RWPE1 (cell line): ENCODE results near the gene ILDR1.
"Not testable (repeated sequence)": the region's sequence is repeated elsewhere in the genome, so short reads cannot be mapped to it uniquely, and the experiment has no call there.

ENCODE experiments used
- CTCF ChIA-PET: fragments of 350-600 bp; sonication (Branson Sonifier 250); formaldehyde crosslinking; extraction: SDS; loops from one replicate; lab custom pipeline; 2021; lab: Yijun Ruan, JAX
- POLR2A ChIA-PET: fragments of 400-600 bp; formaldehyde crosslinking; extraction: SDS; loops from one replicate; lab custom pipeline; 2020; ENCODE audit warnings: antibody characterized with exemption; ENCODE audit not compliant: low non-redundant PET; lab: Yijun Ruan, JAX
- DNase-seq: peaks from one replicate; pipeline ENCODE4 v3.0.0; 2012; ENCODE audit warnings: low spot score
- H3K27ac ChIP-seq: fragments of 450-650 bp; 2 replicates; pipeline ENCODE4 v1.5.1; 2017
- TF ChIP-seq, protein P1 (sequence below): fragments of 450-650 bp; conservative IDR thresholded peaks from 2 replicates; pipeline ENCODE4 v1.5.1; 2017; ENCODE audit warnings: low read depth, mild to moderate bottlenecking

ILDR1 gene

GRCh38 chr3:122060040-122060698 lies 38.1 kb upstream of the ILDR1 start:
- ChIA-PET CTCF (no interaction called here), POLR2A (no interaction called here)
- TF ChIP-seq, protein P1, sequence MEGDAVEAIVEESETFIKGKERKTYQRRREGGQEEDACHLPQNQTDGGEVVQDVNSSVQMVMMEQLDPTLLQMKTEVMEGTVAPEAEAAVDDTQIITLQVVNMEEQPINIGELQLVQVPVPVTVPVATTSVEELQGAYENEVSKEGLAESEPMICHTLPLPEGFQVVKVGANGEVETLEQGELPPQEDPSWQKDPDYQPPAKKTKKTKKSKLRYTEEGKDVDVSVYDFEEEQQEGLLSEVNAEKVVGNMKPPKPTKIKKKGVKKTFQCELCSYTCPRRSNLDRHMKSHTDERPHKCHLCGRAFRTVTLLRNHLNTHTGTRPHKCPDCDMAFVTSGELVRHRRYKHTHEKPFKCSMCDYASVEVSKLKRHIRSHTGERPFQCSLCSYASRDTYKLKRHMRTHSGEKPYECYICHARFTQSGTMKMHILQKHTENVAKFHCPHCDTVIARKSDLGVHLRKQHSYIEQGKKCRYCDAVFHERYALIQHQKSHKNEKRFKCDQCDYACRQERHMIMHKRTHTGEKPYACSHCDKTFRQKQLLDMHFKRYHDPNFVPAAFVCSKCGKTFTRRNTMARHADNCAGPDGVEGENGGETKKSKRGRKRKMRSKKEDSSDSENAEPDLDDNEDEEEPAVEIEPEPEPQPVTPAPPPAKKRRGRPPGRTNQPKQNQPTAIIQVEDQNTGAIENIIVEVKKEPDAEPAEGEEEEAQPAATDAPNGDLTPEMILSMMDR, result no peak
- no peak for DNase-seq
- H3K27ac ChIP-seq, result no peak overlapping the region

GRCh38 chr3:122058294-122058693 lies 36.2 kb upstream of the ILDR1 start:
- no peak for DNase-seq
- no peak overlapping the region for H3K27ac ChIP-seq
- TF ChIP-seq, protein P1, result no peak
- ChIA-PET POLR2A (no interaction called here), CTCF (no interaction called here)

- DNase-seq, result no peak
- CTCF ChIA-PET, result no interaction called here
- POLR2A ChIA-PET, result no interaction called here
- TF ChIP-seq, protein P1, result no peak
- no peak overlapping the region for H3K27ac ChIP-seq
Observed at GRCh38 chr3:122057671-122058070, 35.6 kb upstream of the ILDR1 start.

GRCh38 chr3:122055215-122055614 lies 33.2 kb upstream of the ILDR1 start, which contains the start of gene CD86:
TSS of gene CD86 (plus strand) at chr3:122055362. CDS start at chr3:122055490, 128 bp downstream.
- no peak for DNase-seq
- H3K27ac ChIP-seq, result no peak within 1 kb of the TSS
- ChIA-PET POLR2A (no interaction called here), CTCF (interaction anchor here (0.6 kb wide), 1 partner anchor 16 kb away, joined by 3 read pairs; no protein-coding TSS in a partner anchor)
- TF ChIP-seq, protein P1, result no peak

DNA sequence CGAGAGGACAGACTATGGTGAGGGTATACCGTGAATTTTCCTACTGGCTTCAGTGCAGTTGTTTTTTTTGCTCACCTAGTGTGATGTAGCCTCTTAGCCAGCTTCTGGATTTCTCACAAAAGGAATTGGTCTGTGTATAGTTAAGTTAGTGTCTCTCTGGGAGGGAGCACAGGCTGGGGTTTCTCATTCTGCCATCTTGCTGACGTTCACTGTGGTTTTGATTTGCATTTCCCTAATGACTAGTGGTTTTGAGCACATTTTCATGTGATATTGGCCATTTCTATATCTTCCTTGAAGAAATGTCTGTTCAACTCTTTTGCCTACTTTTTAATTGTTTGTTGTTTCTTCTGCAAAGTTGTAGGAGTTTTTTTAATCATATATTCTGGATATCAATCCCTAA lies 30.9 kb upstream of the ILDR1 start:
- TF ChIP-seq, protein P1, result no peak
- no peak overlapping the region for H3K27ac ChIP-seq
- ChIA-PET POLR2A (no interaction called here), CTCF (no interaction called here)
- no peak for DNase-seq

GRCh38 chr3:122047773-122048172 lies 25.7 kb upstream of the ILDR1 start:
- POLR2A ChIA-PET, DNase-seq, CTCF ChIA-PET, H3K27ac ChIP-seq: not testable (repeated sequence)

DNA sequence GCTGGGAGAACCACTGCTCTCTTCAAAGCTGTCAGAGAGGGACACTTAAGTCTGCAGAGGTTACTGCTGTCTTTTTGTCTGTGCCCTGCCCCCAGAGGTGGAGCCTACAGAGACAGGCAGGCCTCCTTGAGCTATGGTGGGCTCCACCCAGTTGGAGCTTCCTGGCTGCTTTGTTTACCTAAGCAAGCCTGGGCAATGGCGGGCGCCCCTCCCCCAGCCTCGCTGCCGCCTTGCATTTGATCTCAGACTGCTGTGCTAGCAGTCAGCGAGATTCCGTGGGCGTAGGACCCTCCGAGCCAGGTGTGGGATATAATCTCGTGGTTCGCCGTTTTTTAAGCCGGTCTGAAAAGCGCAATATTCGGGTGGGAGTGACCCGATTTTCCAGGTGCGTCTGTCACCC lies 25.2 kb upstream of the ILDR1 start:
- H3K27ac ChIP-seq, POLR2A ChIA-PET, DNase-seq, CTCF ChIA-PET: not testable (repeated sequence)
